Thyroid gland (tissue), 4 donors: ENCODE measurements around the gene RIPOR3. TPM values are rescaled to one million over a fixed set of nuclear protein-coding genes. Genes with fewer than 3 reads are reported as not detected.

Experiments used
- DNase-seq, 2 donors: peaks; one replicate each; pipeline ENCODE4 v3.0.0-alpha.2; 2019
- H3K27ac ChIP-seq, 3 donors: fragments of 200-600 bp; sonication (generic); 1 replicate in 2 of 3; 2 replicates in 1 of 3; pipeline ENCODE4 v1.5.1; 2016 to 2019; ENCODE audit warnings: mild to moderate bottlenecking in 1 of 3, moderate library complexity in 1 of 3
- H3K27me3 ChIP-seq: fragments of 200-600 bp; sonication (generic); one replicate; pipeline ENCODE4 v1.5.1; 2019
- H3K36me3 ChIP-seq, 2 donors: fragments of 200-600 bp; sonication (generic); one replicate each; pipeline ENCODE4 v1.5.1; 2016 to 2019
- H3K4me1 ChIP-seq, 2 donors: fragments of 200-600 bp; sonication (generic); one replicate each; pipeline ENCODE4 v1.5.1; 2017 to 2019
- H3K4me3 ChIP-seq, 3 donors: fragments of 200-600 bp; sonication (generic); replicated peaks in 1 of 3; 1 replicate in 2 of 3; 2 replicates in 1 of 3; pipeline ENCODE4 v1.5.1; 2016; ENCODE audit warnings: mild to moderate bottlenecking in 1 of 3
- H3K9me3 ChIP-seq: fragments of 200-600 bp; sonication (generic); one replicate; pipeline ENCODE4 v1.5.1; 2017
- POLR2A ChIP-seq, 2 donors: fragments of 450-650 bp; IDR thresholded peaks; one replicate each; pipeline ENCODE4 v1.6.1; 2017; ENCODE audit warnings: antibody characterized with exemption in 2 of 2, mild to moderate bottlenecking in 2 of 2, moderate library complexity in 1 of 2
- WGBS, 2 donors: methylation state at CpG; one replicate each; pipeline ENCODE4 v1.1.5; 2017; 5-methylcytosine and 5-hydroxymethylcytosine counted together
- intact Hi-C: fragments of 100-400 bp; cut with DNase I; formaldehyde crosslinking; loops from one replicate; pipeline ENCODE4 v1.15.1; 2023
- total RNA-seq, 4 donors: library from RNA; depleted of rRNA; stranded (reverse); fragments of >200 nt; gene quantifications; one replicate each; pipeline ENCODE4 v1.2.3, GENCODE V29; 2016
- TF ChIP-seq, protein P1 (sequence below), 6 experiments: fragments of 200-600 bp in 3 of 6; fragments of 450-650 bp in 3 of 6; sonication (generic) in 3 of 6; IDR thresholded peaks; one replicate each; pipeline ENCODE4 v1.5.1; 2016 to 2019; ENCODE audit warnings: antibody characterized with exemption in 6 of 6, mild to moderate bottlenecking in 2 of 6, inconsistent platforms in 1 of 6, moderate library complexity in 1 of 6

The RIPOR3 gene
- total RNA-seq, 4 donors from 2014 or later = 6.2 to 23.9 (median 9.5) TPM

DNA sequence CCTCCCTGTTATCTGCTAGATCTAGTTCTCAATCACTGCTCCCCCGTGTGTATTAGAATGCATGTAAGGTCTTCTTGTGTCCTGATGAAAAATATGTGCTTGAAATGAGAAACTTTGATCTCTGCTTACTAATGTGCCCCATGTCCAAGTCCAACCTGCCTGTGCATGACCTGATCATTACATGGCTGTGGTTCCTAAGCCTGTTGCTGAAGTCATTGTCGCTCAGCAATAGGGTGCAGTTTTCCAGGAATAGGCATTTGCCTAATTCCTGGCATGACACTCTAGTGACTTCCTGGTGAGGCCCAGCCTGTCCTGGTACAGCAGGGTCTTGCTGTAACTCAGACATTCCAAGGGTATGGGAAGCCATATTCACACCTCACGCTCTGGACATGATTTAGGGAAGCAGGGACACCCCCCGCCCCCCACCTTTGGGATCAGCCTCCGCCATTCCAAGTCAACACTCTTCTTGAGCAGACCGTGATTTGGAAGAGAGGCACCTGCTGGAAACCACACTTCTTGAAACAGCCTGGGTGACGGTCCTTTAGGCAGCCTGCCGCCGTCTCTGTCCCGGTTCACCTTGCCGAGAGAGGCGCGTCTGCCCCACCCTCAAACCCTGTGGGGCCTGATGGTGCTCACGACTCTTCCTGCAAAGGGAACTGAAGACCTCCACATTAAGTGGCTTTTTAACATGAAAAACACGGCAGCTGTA, 107.7 kb downstream of the RIPOR3 start:
- intact Hi-C loops = loop anchor here (5.0 kb wide), 1 partner anchor 106 kb away; no protein-coding TSS in a partner anchor
- Histone ChIP-seq H3K4me1 (peaks cover 0 to 4% of the 10 kb centered on the region in 2 donors), H3K27me3 (no peaks in the 10 kb centered on the region), H3K9me3 (no peaks in the 10 kb centered on the region), H3K36me3 (peaks cover 64 to 65% of the 10 kb centered on the region in 2 donors), H3K4me3 (no peak overlapping the region), H3K27ac (no peak overlapping the region)
- 94 to 99% methylated on average over 15 of the region's 15 CpGs for WGBS, 2 donors
- no peak for DNase-seq
- TF ChIP-seq, protein P1, sequence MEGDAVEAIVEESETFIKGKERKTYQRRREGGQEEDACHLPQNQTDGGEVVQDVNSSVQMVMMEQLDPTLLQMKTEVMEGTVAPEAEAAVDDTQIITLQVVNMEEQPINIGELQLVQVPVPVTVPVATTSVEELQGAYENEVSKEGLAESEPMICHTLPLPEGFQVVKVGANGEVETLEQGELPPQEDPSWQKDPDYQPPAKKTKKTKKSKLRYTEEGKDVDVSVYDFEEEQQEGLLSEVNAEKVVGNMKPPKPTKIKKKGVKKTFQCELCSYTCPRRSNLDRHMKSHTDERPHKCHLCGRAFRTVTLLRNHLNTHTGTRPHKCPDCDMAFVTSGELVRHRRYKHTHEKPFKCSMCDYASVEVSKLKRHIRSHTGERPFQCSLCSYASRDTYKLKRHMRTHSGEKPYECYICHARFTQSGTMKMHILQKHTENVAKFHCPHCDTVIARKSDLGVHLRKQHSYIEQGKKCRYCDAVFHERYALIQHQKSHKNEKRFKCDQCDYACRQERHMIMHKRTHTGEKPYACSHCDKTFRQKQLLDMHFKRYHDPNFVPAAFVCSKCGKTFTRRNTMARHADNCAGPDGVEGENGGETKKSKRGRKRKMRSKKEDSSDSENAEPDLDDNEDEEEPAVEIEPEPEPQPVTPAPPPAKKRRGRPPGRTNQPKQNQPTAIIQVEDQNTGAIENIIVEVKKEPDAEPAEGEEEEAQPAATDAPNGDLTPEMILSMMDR (IDR thresholded peaks at IDR 0.05) = no peak
- TF ChIP-seq POLR2A (IDR thresholded peaks at IDR 0.05) = no peak

DNA sequence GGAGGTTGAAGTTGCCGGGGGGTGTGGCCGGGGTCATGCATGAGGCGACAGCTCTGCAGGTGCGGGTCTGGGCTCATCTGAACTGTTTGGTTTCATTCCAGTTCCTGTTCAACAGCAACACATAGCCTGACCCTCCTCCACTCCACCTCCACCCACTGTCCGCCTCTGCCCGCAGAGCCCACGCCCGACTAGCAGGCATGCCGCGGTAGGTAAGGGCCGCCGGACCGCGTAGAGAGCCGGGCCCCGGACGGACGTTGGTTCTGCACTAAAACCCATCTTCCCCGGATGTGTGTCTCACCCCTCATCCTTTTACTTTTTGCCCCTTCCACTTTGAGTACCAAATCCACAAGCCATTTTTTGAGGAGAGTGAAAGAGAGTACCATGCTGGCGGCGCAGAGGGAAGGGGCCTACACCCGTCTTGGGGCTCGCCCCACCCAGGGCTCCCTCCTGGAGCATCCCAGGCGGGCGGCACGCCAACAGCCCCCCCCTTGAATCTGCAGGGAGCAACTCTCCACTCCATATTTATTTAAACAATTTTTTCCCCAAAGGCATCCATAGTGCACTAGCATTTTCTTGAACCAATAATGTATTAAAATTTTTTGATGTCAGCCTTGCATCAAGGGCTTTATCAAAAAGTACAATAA, 108.6 kb downstream of the RIPOR3 start:
- intact Hi-C loops = loop anchor here (5.0 kb wide), 1 partner anchor 105 kb away; no protein-coding TSS in a partner anchor
- 90 to 93% methylated on average over 26 of the region's 26 CpGs for WGBS, 2 donors
- Histone ChIP-seq H3K4me1 (peaks cover 0 to 4% of the 10 kb centered on the region in 2 donors), H3K27ac (no peak overlapping the region), H3K9me3 (no peaks in the 10 kb centered on the region), H3K36me3 (peaks cover 71 to 73% of the 10 kb centered on the region in 2 donors), H3K27me3 (no peaks in the 10 kb centered on the region), H3K4me3 (no peak overlapping the region)
- no peak for DNase-seq
- TF ChIP-seq, protein P1 (IDR thresholded peaks at IDR 0.05) = no peak
- TF ChIP-seq POLR2A (IDR thresholded peaks at IDR 0.05) = no peak

DNA sequence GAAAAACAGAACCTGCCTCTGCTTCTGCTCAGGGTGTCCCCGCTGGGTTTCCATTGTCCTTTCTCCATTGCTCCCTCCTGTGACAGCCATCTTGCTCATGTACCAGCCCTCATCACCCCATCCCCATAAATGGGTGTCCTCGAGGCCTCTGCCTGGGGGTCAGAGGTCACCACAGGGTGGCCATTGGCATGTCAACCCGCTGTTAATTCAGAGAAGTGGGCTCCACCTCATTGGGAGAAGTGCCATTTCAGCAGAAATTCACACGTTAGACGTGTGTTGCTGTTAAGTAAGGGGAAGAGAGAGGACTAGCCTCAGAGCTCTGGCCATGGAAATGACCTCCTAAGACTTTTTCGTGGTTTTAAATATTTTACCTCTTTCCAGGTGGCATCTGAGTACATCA, 109.2 kb downstream of the RIPOR3 start:
- Histone ChIP-seq H3K27ac (peak overlapping the region in 1 of 3 donors; percentile 3), H3K4me1 (peaks cover 0 to 4% of the 10 kb centered on the region in 2 donors), H3K36me3 (peaks cover 66 to 70% of the 10 kb centered on the region in 2 donors), H3K27me3 (no peaks in the 10 kb centered on the region), H3K4me3 (no peak overlapping the region), H3K9me3 (no peaks in the 10 kb centered on the region)
- 77 to 89% methylated on average over 6 of the region's 6 CpGs for WGBS, 2 donors
- intact Hi-C loops = loop anchor here (5.0 kb wide), 1 partner anchor 105 kb away; no protein-coding TSS in a partner anchor
- no peak for DNase-seq
- TF ChIP-seq POLR2A (IDR thresholded peaks at IDR 0.05) = no peak
- TF ChIP-seq, protein P1 (IDR thresholded peaks at IDR 0.05) = no peak

DNA sequence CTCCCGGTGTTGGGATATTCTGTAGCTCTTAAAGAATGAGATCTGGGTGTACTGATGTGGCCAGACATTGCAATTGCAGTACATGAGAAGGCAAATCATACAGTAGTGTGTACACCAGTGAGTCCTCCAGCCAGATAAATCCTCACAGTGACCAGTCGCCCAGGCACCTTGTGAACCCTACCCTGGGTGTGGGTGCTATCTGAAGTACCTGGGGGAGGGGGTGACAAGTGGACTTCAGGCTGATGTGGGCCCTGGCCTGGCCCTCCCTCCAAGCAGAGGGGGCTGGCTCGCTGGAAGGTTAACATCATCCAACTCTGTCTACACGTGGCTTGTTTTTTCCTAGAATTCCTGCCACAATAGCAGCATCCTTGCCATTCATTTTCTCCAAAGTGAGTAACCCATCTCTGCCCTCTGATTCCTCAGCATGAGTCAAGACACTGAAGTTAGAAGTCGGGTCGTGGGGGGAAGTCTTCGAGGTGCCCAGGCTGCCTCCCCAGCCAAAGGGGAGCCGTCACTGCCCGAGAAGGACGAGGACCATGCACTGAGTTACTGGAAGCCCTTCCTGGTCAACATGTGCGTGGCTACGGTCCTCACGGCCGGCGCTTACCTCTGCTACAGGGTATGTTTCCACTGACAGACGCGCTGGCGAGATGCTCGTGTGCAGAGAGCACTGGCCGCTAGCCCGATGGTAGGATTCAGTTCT, 110.3 kb downstream of the RIPOR3 start:
- WGBS, 2 donors = 91 to 94% methylated on average over 18 to 21 of the region's 21 CpGs
- Histone ChIP-seq H3K36me3 (peaks cover 57 to 64% of the 10 kb centered on the region in 2 donors), H3K27ac (no peak overlapping the region), H3K9me3 (no peaks in the 10 kb centered on the region), H3K27me3 (no peaks in the 10 kb centered on the region), H3K4me1 (peaks cover 0 to 7% of the 10 kb centered on the region in 2 donors), H3K4me3 (no peak overlapping the region)
- DNase-seq = no peak
- no peak for TF ChIP-seq POLR2A (IDR thresholded peaks at IDR 0.05)
- TF ChIP-seq, protein P1 (IDR thresholded peaks at IDR 0.05) = no peak
- intact Hi-C loops = loop anchor here (5.0 kb wide), 1 partner anchor 104 kb away; no protein-coding TSS in a partner anchor
